ENCODE data around the gene TTC7B.

The TTC7B gene

GRCh38 chr14:90783344-90783743 lies 32.9 kb downstream of the TTC7B start:
- no peak overlapping the region for H3K9ac ChIP-seq (ENCODE audit: low read depth, low read length)
- no peak overlapping the region for H3K4me3 ChIP-seq (ENCODE audit: low read depth, low read length)
- no peak overlapping the region for H3K27ac ChIP-seq (ENCODE audit: low read depth, low read length)
- no peaks in the 10 kb centered on the region for H3K4me1 ChIP-seq (ENCODE audit: control insufficient read depth, insufficient read depth, low read length)
- H3K9me3 ChIP-seq (ENCODE audit: control insufficient read depth, insufficient read depth, low read length): no peaks in the 10 kb centered on the region
- no peaks in the 10 kb centered on the region for H3K27me3 ChIP-seq (ENCODE audit: control insufficient read depth, insufficient read depth, low read length)
- no peaks in the 10 kb centered on the region for H3K36me3 ChIP-seq (ENCODE audit: control insufficient read depth, insufficient read depth, low read length)

- H3K27ac ChIP-seq (ENCODE audit: low read depth, low read length): no peak overlapping the region
Measured at GRCh38 chr14:90782892-90783291, 33.3 kb downstream of the TTC7B start.

GRCh38 chr14:90781876-90782275 lies 34.4 kb downstream of the TTC7B start:
- H3K36me3 ChIP-seq (ENCODE audit: control insufficient read depth, insufficient read depth, low read length): no peaks in the 10 kb centered on the region; the same call in 1 of the 2 replicates
- no peak overlapping the region for H3K27ac ChIP-seq (ENCODE audit: low read depth, low read length)
- no peaks in the 10 kb centered on the region for H3K4me1 ChIP-seq (ENCODE audit: control insufficient read depth, insufficient read depth, low read length)
- H3K27me3 ChIP-seq (ENCODE audit: control insufficient read depth, insufficient read depth, low read length): no peaks in the 10 kb centered on the region
- H3K9ac ChIP-seq (ENCODE audit: low read depth, low read length): no peak overlapping the region
- H3K9me3 ChIP-seq (ENCODE audit: control insufficient read depth, insufficient read depth, low read length): no peaks in the 10 kb centered on the region
- H3K4me3 ChIP-seq (ENCODE audit: low read depth, low read length): no peak overlapping the region

More at GRCh38 chr14:90782892-90783291, 33.3 kb downstream of the TTC7B start:
- Histone ChIP-seq H3K4me1 (ENCODE audit: control insufficient read depth, insufficient read depth, low read length) (no peaks in the 10 kb centered on the region), H3K27me3 (ENCODE audit: control insufficient read depth, insufficient read depth, low read length) (no peaks in the 10 kb centered on the region), H3K4me3 (ENCODE audit: low read depth, low read length) (no peak overlapping the region), H3K9me3 (ENCODE audit: control insufficient read depth, insufficient read depth, low read length) (no peaks in the 10 kb centered on the region), H3K36me3 (ENCODE audit: control insufficient read depth, insufficient read depth, low read length) (no peaks in the 10 kb centered on the region), H3K9ac (ENCODE audit: low read depth, low read length) (no peak overlapping the region)

GRCh38 chr14:90781344-90781761 lies 34.9 kb downstream of the TTC7B start:
- Histone ChIP-seq H3K9ac (ENCODE audit: low read depth, low read length) (no peak overlapping the region), H3K4me1 (ENCODE audit: control insufficient read depth, insufficient read depth, low read length) (no peaks in the 10 kb centered on the region), H3K9me3 (ENCODE audit: control insufficient read depth, insufficient read depth, low read length) (no peaks in the 10 kb centered on the region), H3K36me3 (ENCODE audit: control insufficient read depth, insufficient read depth, low read length) (no peaks in the 10 kb centered on the region; the same call in 1 of the 2 replicates), H3K4me3 (ENCODE audit: low read depth, low read length) (no peak overlapping the region), H3K27ac (ENCODE audit: low read depth, low read length) (no peak overlapping the region), H3K27me3 (ENCODE audit: control insufficient read depth, insufficient read depth, low read length) (no peaks in the 10 kb centered on the region)

GRCh38 chr14:90780519-90780918 lies 35.7 kb downstream of the TTC7B start:
- Histone ChIP-seq H3K9ac (ENCODE audit: low read depth, low read length) (no peak overlapping the region), H3K36me3 (ENCODE audit: control insufficient read depth, insufficient read depth, low read length) (no peaks in the 10 kb centered on the region; the same call in 1 of the 2 replicates), H3K9me3 (ENCODE audit: control insufficient read depth, insufficient read depth, low read length) (no peaks in the 10 kb centered on the region), H3K4me3 (ENCODE audit: low read depth, low read length) (no peak overlapping the region), H3K27me3 (ENCODE audit: control insufficient read depth, insufficient read depth, low read length) (no peaks in the 10 kb centered on the region), H3K4me1 (ENCODE audit: control insufficient read depth, insufficient read depth, low read length) (no peaks in the 10 kb centered on the region), H3K27ac (ENCODE audit: low read depth, low read length) (no peak overlapping the region)

GRCh38 chr14:90778571-90779255 lies 37.5 kb downstream of the TTC7B start:
- H3K27ac ChIP-seq (ENCODE audit: low read depth, low read length): no peak overlapping the region
- no peaks in the 10 kb centered on the region for H3K4me1 ChIP-seq (ENCODE audit: control insufficient read depth, insufficient read depth, low read length)
- no peak overlapping the region for H3K9ac ChIP-seq (ENCODE audit: low read depth, low read length)
- no peak overlapping the region for H3K4me3 ChIP-seq (ENCODE audit: low read depth, low read length)
- H3K27me3 ChIP-seq (ENCODE audit: control insufficient read depth, insufficient read depth, low read length): no peaks in the 10 kb centered on the region
- no peaks in the 10 kb centered on the region for H3K9me3 ChIP-seq (ENCODE audit: control insufficient read depth, insufficient read depth, low read length)
- H3K36me3 ChIP-seq (ENCODE audit: control insufficient read depth, insufficient read depth, low read length): no peaks in the 10 kb centered on the region; the same call in 1 of the 2 replicates

GRCh38 chr14:90777830-90778485 lies 38.3 kb downstream of the TTC7B start:
- no peaks in the 10 kb centered on the region for H3K4me1 ChIP-seq (ENCODE audit: control insufficient read depth, insufficient read depth, low read length)
- no peaks in the 10 kb centered on the region for H3K27me3 ChIP-seq (ENCODE audit: control insufficient read depth, insufficient read depth, low read length)
- no peaks in the 10 kb centered on the region for H3K9me3 ChIP-seq (ENCODE audit: control insufficient read depth, insufficient read depth, low read length)
- no peaks in the 10 kb centered on the region; the same call in 1 of the 2 replicates for H3K36me3 ChIP-seq (ENCODE audit: control insufficient read depth, insufficient read depth, low read length)
- H3K27ac ChIP-seq (ENCODE audit: low read depth, low read length): no peak overlapping the region
- no peak overlapping the region for H3K4me3 ChIP-seq (ENCODE audit: low read depth, low read length)
- no peak overlapping the region for H3K9ac ChIP-seq (ENCODE audit: low read depth, low read length)

- Histone ChIP-seq H3K9me3 (ENCODE audit: control insufficient read depth, insufficient read depth, low read length) (no peaks in the 10 kb centered on the region), H3K4me3 (ENCODE audit: low read depth, low read length) (no peak overlapping the region), H3K36me3 (ENCODE audit: control insufficient read depth, insufficient read depth, low read length) (no peaks in the 10 kb centered on the region; the same call in 1 of the 2 replicates), H3K27ac (ENCODE audit: low read depth, low read length) (no peak overlapping the region), H3K4me1 (ENCODE audit: control insufficient read depth, insufficient read depth, low read length) (no peaks in the 10 kb centered on the region), H3K9ac (ENCODE audit: low read depth, low read length) (no peak overlapping the region), H3K27me3 (ENCODE audit: control insufficient read depth, insufficient read depth, low read length) (no peaks in the 10 kb centered on the region)
Measured at GRCh38 chr14:90777358-90777757, 38.9 kb downstream of the TTC7B start.

- H3K4me3 ChIP-seq (ENCODE audit: low read depth, low read length): no peak overlapping the region
- no peak overlapping the region for H3K27ac ChIP-seq (ENCODE audit: low read depth, low read length)
- no peaks in the 10 kb centered on the region for H3K27me3 ChIP-seq (ENCODE audit: control insufficient read depth, insufficient read depth, low read length)
- H3K36me3 ChIP-seq (ENCODE audit: control insufficient read depth, insufficient read depth, low read length): no peaks in the 10 kb centered on the region; the same call in 1 of the 2 replicates
- no peaks in the 10 kb centered on the region for H3K4me1 ChIP-seq (ENCODE audit: control insufficient read depth, insufficient read depth, low read length)
- no peaks in the 10 kb centered on the region for H3K9me3 ChIP-seq (ENCODE audit: control insufficient read depth, insufficient read depth, low read length)
- no peak overlapping the region for H3K9ac ChIP-seq (ENCODE audit: low read depth, low read length)
Measured at GRCh38 chr14:90775441-90775840, 40.8 kb downstream of the TTC7B start.

- H3K27me3 ChIP-seq (ENCODE audit: control insufficient read depth, insufficient read depth, low read length): no peaks in the 10 kb centered on the region
- H3K4me1 ChIP-seq (ENCODE audit: control insufficient read depth, insufficient read depth, low read length): no peaks in the 10 kb centered on the region
- H3K36me3 ChIP-seq (ENCODE audit: control insufficient read depth, insufficient read depth, low read length): no peaks in the 10 kb centered on the region; the same call in 1 of the 2 replicates
- H3K4me3 ChIP-seq (ENCODE audit: low read depth, low read length): no peak overlapping the region
- H3K9me3 ChIP-seq (ENCODE audit: control insufficient read depth, insufficient read depth, low read length): no peaks in the 10 kb centered on the region; the same call in 1 of the 2 replicates
- no peak overlapping the region for H3K9ac ChIP-seq (ENCODE audit: low read depth, low read length)
- H3K27ac ChIP-seq (ENCODE audit: low read depth, low read length): no peak overlapping the region
Measured at GRCh38 chr14:90774316-90774715, 41.9 kb downstream of the TTC7B start.

- H3K36me3 ChIP-seq (ENCODE audit: control insufficient read depth, insufficient read depth, low read length): no peaks in the 10 kb centered on the region; the same call in 1 of the 2 replicates
Measured at GRCh38 chr14:90773705-90774104, 42.5 kb downstream of the TTC7B start.

More at GRCh38 chr14:90773705-90774104, 42.5 kb downstream of the TTC7B start:
- Histone ChIP-seq H3K4me3 (ENCODE audit: low read depth, low read length) (no peak overlapping the region), H3K27me3 (ENCODE audit: control insufficient read depth, insufficient read depth, low read length) (no peaks in the 10 kb centered on the region), H3K9me3 (ENCODE audit: control insufficient read depth, insufficient read depth, low read length) (no peaks in the 10 kb centered on the region; the same call in 1 of the 2 replicates), H3K4me1 (ENCODE audit: control insufficient read depth, insufficient read depth, low read length) (no peaks in the 10 kb centered on the region), H3K27ac (ENCODE audit: low read depth, low read length) (no peak overlapping the region), H3K9ac (ENCODE audit: low read depth, low read length) (no peak overlapping the region)

Data from HUES48 (cell line).